IMR-90 (cell line): Measurements from ENCODE around the gene BATF2.

Experiments used
- BHLHE40 ChIP-seq: fragments of 150-350 bp; IDR thresholded peaks from 2 replicates; pipeline ENCODE4 v1.6.1; 2016; ENCODE audit warnings: mild to moderate bottlenecking, low read depth, low read length
- CHD1 ChIP-seq: IDR thresholded peaks from 2 replicates; pipeline ENCODE4 v1.6.1; 2012; ENCODE audit warnings: low read depth, low read length, improper control_type of control experiment
- POLR2A ChIP-seq: IDR thresholded peaks from 2 replicates; pipeline ENCODE4 v1.6.1; 2012; ENCODE audit warnings: mild to moderate bottlenecking, low read depth, low read length
- RAD21 ChIP-seq: IDR thresholded peaks from 2 replicates; pipeline ENCODE4 v1.6.1; 2012; ENCODE audit warnings: low read length, improper control_type of control experiment
- SMC3 ChIP-seq: fragments of 150-350 bp; IDR thresholded peaks from 2 replicates; pipeline ENCODE4 v1.6.1; 2016; ENCODE audit warnings: low read depth, mild to moderate bottlenecking, antibody characterized with exemption, low read length, moderate library complexity
- TF ChIP-seq, protein P1 (sequence below): conservative IDR thresholded peaks from 2 replicates; pipeline ENCODE4 v1.5.1; 2012; ENCODE audit warnings: mild to moderate bottlenecking, low read depth, low read length, improper control_type of control experiment
- TF ChIP-seq, protein P2 (sequence below): fragments of 150-350 bp; IDR thresholded peaks from 2 replicates; pipeline ENCODE4 v1.6.1; 2017; ENCODE audit warnings: mild to moderate bottlenecking, antibody characterized with exemption, low read length, low read depth

- TF ChIP-seq BHLHE40 = no peak
- TF ChIP-seq CHD1 = no peak
- TF ChIP-seq, protein P1, sequence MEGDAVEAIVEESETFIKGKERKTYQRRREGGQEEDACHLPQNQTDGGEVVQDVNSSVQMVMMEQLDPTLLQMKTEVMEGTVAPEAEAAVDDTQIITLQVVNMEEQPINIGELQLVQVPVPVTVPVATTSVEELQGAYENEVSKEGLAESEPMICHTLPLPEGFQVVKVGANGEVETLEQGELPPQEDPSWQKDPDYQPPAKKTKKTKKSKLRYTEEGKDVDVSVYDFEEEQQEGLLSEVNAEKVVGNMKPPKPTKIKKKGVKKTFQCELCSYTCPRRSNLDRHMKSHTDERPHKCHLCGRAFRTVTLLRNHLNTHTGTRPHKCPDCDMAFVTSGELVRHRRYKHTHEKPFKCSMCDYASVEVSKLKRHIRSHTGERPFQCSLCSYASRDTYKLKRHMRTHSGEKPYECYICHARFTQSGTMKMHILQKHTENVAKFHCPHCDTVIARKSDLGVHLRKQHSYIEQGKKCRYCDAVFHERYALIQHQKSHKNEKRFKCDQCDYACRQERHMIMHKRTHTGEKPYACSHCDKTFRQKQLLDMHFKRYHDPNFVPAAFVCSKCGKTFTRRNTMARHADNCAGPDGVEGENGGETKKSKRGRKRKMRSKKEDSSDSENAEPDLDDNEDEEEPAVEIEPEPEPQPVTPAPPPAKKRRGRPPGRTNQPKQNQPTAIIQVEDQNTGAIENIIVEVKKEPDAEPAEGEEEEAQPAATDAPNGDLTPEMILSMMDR = no peak
- TF ChIP-seq SMC3 = no peak
- TF ChIP-seq, protein P2, sequence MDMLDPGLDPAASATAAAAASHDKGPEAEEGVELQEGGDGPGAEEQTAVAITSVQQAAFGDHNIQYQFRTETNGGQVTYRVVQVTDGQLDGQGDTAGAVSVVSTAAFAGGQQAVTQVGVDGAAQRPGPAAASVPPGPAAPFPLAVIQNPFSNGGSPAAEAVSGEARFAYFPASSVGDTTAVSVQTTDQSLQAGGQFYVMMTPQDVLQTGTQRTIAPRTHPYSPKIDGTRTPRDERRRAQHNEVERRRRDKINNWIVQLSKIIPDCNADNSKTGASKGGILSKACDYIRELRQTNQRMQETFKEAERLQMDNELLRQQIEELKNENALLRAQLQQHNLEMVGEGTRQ = no peak
- no peak for TF ChIP-seq POLR2A
- no peak for TF ChIP-seq RAD21
Observed at GRCh38 chr11:65036931-65037330, 40.2 kb upstream of the BATF2 start.
